ENCODE results near the gene ASCC1.
A peak's percentile ranks its signal among the peaks of the same experiment; 100 is the strongest.
"Not testable (repeated sequence)": the region's sequence is repeated elsewhere in the genome, so short reads cannot be mapped to it uniquely, and the experiment has no call there.

ASCC1 gene

DNA sequence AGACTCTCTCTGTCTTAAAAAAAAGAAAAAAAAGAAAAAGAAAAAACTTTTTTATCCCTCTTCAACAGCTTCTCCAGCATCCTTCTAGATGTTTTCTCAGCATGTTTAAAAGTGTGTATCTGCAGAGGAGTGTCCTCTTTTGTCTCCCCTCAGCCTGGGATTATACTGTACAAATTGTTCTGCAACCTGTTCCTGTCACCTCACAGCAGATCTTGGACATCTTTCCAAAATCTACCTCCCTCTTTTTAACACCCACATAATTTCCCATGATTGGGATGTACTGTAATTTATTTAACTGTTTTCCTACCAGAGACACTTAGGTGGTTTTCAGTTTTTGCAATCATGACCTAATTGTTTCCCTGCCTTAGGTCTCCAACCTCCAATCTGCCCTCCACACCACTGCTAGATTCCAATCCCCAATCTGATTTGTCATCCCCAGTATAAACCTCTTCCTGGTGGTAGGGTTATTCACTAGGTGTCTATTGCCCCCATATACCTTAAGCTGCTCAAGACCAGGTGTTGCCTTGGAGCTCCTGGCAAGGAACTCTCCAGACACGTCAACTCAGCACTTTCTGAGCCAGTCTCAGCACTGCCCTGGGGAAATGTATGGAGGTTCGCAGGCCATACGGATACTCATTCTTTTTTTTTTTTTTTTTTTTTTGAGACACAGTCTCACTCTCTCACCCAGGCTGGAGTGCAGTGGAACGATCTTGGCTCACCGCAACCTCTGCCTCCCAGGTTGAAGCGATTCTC is 40.1 kb upstream of the ASCC1 start:
- H3K4me3 ChIP-seq (ENCODE audit: low read depth, low read length): no peak overlapping the region
- in situ Hi-C loops (cut with HindIII; ENCODE audit: low sequenced_read_pairs): no loop called here
- DNase-seq (ENCODE audit: low read depth): no peak
- TF ChIP-seq, protein P1, sequence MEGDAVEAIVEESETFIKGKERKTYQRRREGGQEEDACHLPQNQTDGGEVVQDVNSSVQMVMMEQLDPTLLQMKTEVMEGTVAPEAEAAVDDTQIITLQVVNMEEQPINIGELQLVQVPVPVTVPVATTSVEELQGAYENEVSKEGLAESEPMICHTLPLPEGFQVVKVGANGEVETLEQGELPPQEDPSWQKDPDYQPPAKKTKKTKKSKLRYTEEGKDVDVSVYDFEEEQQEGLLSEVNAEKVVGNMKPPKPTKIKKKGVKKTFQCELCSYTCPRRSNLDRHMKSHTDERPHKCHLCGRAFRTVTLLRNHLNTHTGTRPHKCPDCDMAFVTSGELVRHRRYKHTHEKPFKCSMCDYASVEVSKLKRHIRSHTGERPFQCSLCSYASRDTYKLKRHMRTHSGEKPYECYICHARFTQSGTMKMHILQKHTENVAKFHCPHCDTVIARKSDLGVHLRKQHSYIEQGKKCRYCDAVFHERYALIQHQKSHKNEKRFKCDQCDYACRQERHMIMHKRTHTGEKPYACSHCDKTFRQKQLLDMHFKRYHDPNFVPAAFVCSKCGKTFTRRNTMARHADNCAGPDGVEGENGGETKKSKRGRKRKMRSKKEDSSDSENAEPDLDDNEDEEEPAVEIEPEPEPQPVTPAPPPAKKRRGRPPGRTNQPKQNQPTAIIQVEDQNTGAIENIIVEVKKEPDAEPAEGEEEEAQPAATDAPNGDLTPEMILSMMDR (IDR thresholded peaks at IDR 0.05; ENCODE audit: low read depth, low read length, missing control alignments): no peak

DNA sequence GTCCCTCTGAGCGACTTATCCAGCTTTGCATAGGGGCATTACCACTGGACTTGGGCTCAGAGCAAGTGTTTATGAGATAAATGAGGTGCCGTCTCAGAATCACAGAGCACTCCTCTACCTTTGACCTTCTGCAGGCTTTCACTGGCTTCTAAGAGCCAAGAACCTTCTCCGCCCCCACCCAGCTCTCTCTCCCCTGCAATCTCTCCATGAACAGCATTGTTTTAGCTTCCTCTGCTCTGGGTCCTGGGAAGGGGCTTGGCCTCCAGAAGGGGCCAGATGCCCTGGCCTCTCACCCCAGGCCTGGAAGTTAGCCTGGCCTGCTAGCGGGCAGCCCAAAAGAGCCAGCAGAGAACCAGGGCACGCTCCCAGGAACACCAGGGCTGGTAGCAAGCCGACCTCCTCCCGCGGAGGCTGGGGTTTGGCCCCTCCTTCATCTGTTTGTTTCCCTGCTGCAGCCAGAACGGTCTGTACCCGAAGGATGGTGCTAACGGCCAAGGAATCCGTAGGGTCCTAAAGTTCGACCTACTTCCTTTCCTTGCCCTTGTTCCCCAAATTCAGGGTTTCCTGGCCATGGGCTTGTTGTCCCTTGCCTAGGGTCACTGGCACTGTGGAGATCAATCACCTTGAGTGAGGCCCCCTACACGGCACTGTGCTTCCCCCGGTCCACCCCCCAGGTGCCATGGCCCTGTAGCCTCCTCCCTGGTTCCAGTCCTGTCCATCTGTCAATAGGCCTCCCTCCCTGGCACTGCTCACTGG is 38.9 kb upstream of the ASCC1 start:
- TF ChIP-seq, protein P1 (IDR thresholded peaks at IDR 0.05; ENCODE audit: low read depth, low read length, missing control alignments): no peak
- no peak overlapping the region for H3K4me3 ChIP-seq (ENCODE audit: low read depth, low read length)
- no peak for DNase-seq (ENCODE audit: low read depth)
- in situ Hi-C loops (cut with HindIII; ENCODE audit: low sequenced_read_pairs): no loop called here

DNA sequence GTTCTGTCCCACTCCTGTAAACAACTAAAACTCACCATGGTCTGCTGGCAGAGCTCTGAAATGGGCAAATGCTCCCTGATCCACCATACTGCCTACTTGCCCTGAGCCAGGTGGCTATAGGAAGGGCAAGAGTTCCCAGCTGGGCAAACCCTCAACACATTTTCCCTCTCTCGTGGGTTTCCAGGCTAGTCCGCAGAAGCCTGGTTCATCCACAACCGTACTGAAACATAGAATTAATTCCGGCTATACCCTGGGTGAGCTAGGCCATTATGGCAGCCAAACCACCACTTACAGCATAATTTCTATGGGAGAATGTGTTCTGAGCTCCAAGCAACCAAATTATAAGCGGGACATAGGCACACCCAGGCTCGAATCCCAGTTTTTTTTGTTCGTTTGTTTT is 37.5 kb upstream of the ASCC1 start:
- TF ChIP-seq, protein P1 (IDR thresholded peaks at IDR 0.05; ENCODE audit: low read depth, low read length, missing control alignments): no peak
- in situ Hi-C loops (cut with HindIII; ENCODE audit: low sequenced_read_pairs): no loop called here
- H3K4me3 ChIP-seq (ENCODE audit: low read depth, low read length): no peak overlapping the region
- no peak for DNase-seq (ENCODE audit: low read depth)

DNA sequence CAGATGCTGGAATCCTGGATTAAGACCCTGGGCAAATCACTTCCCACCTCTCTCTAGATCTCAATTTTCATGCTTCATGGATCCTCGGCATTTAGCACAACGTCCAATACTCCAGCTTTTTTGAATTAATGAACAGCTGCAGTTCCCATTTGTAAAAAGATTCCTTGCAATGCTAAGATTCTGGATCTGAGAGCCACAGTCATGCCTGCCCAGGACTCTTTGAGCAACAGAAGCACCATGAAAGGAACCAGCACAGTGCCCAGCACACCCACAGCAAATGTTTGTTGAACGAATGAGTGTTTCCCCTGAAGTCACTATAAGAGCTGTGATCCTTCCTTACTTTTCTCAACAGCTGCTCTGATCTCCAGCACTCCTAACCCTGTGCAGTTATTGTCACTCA is 36.9 kb upstream of the ASCC1 start:
- no peak overlapping the region for H3K4me3 ChIP-seq (ENCODE audit: low read depth, low read length)
- in situ Hi-C loops (cut with HindIII; ENCODE audit: low sequenced_read_pairs): no loop called here
- TF ChIP-seq, protein P1 (IDR thresholded peaks at IDR 0.05; ENCODE audit: low read depth, low read length, missing control alignments): no peak
- no peak for DNase-seq (ENCODE audit: low read depth)

DNA sequence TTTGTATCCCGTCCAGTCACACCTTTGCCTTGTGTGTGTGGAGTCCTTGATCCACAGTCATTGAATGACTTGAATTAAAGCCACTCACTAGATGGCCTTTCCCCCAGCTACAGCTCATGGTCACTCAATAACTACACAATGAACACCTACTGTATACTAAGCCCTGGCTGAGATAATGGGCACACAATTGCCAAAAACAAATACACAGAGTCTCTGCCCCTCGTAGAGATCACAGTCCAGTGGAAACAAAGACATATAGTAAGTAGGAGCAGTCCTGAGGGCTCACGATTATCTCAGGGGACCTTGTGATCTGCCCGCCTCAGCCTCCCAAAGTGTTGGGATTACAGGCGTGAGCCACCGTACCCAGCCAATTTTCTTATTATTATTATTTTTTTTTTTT is 35.6 kb upstream of the ASCC1 start:
- in situ Hi-C loops (cut with HindIII; ENCODE audit: low sequenced_read_pairs): no loop called here
- TF ChIP-seq, protein P1 (IDR thresholded peaks at IDR 0.05; ENCODE audit: low read depth, low read length, missing control alignments): no peak
- no peak for DNase-seq (ENCODE audit: low read depth)
- no peak overlapping the region for H3K4me3 ChIP-seq (ENCODE audit: low read depth, low read length)

DNA sequence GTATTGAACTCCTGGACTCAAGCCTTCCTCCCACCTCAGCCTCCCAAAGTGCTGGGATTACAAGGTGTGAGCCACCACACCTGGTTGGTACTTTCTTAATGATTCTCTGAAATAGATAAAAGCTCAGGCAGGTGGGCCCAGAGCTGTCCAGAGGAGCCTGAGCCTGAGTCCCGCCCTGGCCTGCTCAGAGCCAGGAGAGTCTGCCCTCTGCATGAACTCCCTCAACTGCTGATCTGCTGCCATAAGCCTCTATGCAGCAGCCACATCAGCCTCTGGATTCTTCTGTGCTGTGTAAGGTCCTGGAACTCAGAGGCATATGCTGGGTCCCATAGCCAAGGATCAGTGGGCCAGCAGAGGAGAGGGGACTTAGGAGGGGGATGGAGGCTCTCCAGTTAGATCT is 34.6 kb upstream of the ASCC1 start:
- in situ Hi-C loops (cut with HindIII; ENCODE audit: low sequenced_read_pairs): no loop called here
- TF ChIP-seq, protein P1 (IDR thresholded peaks at IDR 0.05; ENCODE audit: low read depth, low read length, missing control alignments): no peak
- peak; percentile 76 for DNase-seq (ENCODE audit: low read depth)
- no peak overlapping the region for H3K4me3 ChIP-seq (ENCODE audit: low read depth, low read length)

DNA sequence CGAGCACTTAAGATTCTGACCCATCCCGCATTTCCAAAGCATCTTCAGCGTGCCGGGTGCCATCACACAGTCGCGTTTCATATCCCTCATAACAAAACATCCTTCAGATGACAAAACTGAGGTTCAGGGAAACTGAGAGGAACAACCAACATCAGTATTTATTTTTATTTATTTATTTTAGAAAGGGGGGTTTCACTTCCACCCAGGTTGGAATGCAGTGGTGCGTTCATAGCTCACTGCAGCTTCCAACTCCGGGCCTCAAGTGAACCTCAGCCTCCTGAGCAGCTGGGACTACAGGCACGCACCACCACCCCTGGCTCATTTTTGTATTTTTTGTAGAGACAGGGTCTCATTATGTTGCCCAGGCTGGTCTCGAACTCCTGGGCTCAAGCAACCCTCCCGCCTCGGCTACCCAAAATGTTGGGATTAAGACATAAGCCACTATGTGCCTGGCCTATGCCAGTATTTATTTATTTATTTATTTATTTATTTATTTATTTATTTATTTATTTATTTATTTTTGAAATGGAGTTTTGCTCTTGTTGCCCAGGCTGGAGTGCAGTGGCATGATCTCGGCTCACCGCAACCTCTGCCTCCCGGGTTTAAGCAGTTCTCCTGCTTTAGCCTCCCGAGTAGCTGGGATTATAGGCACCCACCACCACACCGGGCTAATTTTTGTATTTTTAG is 33.2 kb upstream of the ASCC1 start:
- H3K4me3 ChIP-seq (ENCODE audit: low read depth, low read length); DNase-seq (ENCODE audit: low read depth); in situ Hi-C loops (cut with HindIII; ENCODE audit: low sequenced_read_pairs): not testable (repeated sequence)
